GM21381 (cell line): Measurements from ENCODE around the gene ICAM3.
A peak's percentile ranks its signal among the peaks of the same experiment; 100 is the strongest.
"Not testable (repeated sequence)": the region's sequence is repeated elsewhere in the genome, so short reads cannot be mapped to it uniquely, and the experiment has no call there.

Source experiments
- ATAC-seq: cut with Tn5 transposase; IDR thresholded peaks from one replicate; pipeline ENCODE4 v1.9.1; 2021; ENCODE audit warnings: mild to moderate bottlenecking, moderate library complexity; ENCODE audit not compliant: unreplicated experiment

Gene ICAM3

GRCh38 chr19:10339380-10339960 lies at the start of gene ICAM3:
TSS of gene ICAM3 (minus strand) at chr19:10339624. CDS start at chr19:10339614, 10 bp downstream.
- ATAC-seq: peak; percentile 72

GRCh38 chr19:10388957-10389356 lies 49.5 kb upstream of the ICAM3 start:
- no peak for ATAC-seq

- no peak for ATAC-seq
Observed at GRCh38 chr19:10384580-10384979, 45.2 kb upstream of the ICAM3 start.

- ATAC-seq: not testable (repeated sequence)
Observed at GRCh38 chr19:10383223-10383499, 43.7 kb upstream of the ICAM3 start.

- peak; percentile 88 for ATAC-seq
Observed at GRCh38 chr19:10380313-10381102, 41.1 kb upstream of the ICAM3 start, which contains the start of gene TYK2. TSS of gene TYK2 (minus strand) at chr19:10380572. CDS start at chr19:10378406, 2,166 bp downstream.

- ATAC-seq: no peak
Observed at GRCh38 chr19:10379880-10380312, 40.5 kb upstream of the ICAM3 start.

GRCh38 chr19:10378124-10378523 lies 38.7 kb upstream of the ICAM3 start:
- ATAC-seq: no peak

- ATAC-seq: not testable (repeated sequence)
Observed at GRCh38 chr19:10377140-10377640, 37.8 kb upstream of the ICAM3 start.

- ATAC-seq: no peak
Observed at GRCh38 chr19:10374931-10375330, 35.5 kb upstream of the ICAM3 start.

- no peak for ATAC-seq
Observed at GRCh38 chr19:10372690-10373089, 33.3 kb upstream of the ICAM3 start.

GRCh38 chr19:10368101-10368803 lies 28.8 kb upstream of the ICAM3 start:
- no peak for ATAC-seq

GRCh38 chr19:10366950-10367512 lies 27.6 kb upstream of the ICAM3 start:
- not testable (repeated sequence) for ATAC-seq

- ATAC-seq: no peak
Observed at GRCh38 chr19:10365518-10365917, 26.1 kb upstream of the ICAM3 start.

GRCh38 chr19:10364644-10365043 lies 25.2 kb upstream of the ICAM3 start:
- ATAC-seq: no peak

- ATAC-seq: no peak
Observed at GRCh38 chr19:10363789-10364281, 24.4 kb upstream of the ICAM3 start.

- ATAC-seq: no peak
Observed at GRCh38 chr19:10362259-10362658, 22.8 kb upstream of the ICAM3 start.

GRCh38 chr19:10361569-10362011 lies 22.2 kb upstream of the ICAM3 start:
- no peak for ATAC-seq

- ATAC-seq: no peak
Observed at GRCh38 chr19:10356431-10356830, 17.0 kb upstream of the ICAM3 start.

GRCh38 chr19:10353793-10354391 lies 14.5 kb upstream of the ICAM3 start:
- no peak for ATAC-seq

- no peak for ATAC-seq
Observed at GRCh38 chr19:10352764-10353671, 13.6 kb upstream of the ICAM3 start.
